GM21390 (cell line): ENCODE results near the gene GPR35.

Source experiments
- ATAC-seq: cut with Tn5 transposase; IDR thresholded peaks from one replicate; pipeline ENCODE4 v1.9.1; 2021; ENCODE audit not compliant: unreplicated experiment

The GPR35 gene

GRCh38 chr2:240637116-240637900 is 12.0 kb downstream of the GPR35 start:
- ATAC-seq, result no peak

GRCh38 chr2:240637901-240638345 is 12.6 kb downstream of the GPR35 start:
- ATAC-seq, result no peak

GRCh38 chr2:240638512-240639160 is 13.4 kb downstream of the GPR35 start:
- no peak for ATAC-seq

- ATAC-seq, result no peak
Observed at GRCh38 chr2:240639566-240639965, 14.3 kb downstream of the GPR35 start.

- no peak for ATAC-seq
Observed at GRCh38 chr2:240640939-240641338, 15.7 kb downstream of the GPR35 start.

GRCh38 chr2:240642061-240642805 is 17.0 kb downstream of the GPR35 start:
- ATAC-seq, result no peak

- no peak for ATAC-seq
Observed at GRCh38 chr2:240642806-240643092, 17.5 kb downstream of the GPR35 start.

GRCh38 chr2:240643093-240643810 is 18.0 kb downstream of the GPR35 start:
- no peak for ATAC-seq

- no peak for ATAC-seq
Observed at GRCh38 chr2:240643811-240644150, 18.5 kb downstream of the GPR35 start.

- no peak for ATAC-seq
Observed at GRCh38 chr2:240644171-240644651, 18.9 kb downstream of the GPR35 start.

GRCh38 chr2:240644859-240645301 is 19.6 kb downstream of the GPR35 start:
- no peak for ATAC-seq

GRCh38 chr2:240645346-240645745 is 20.1 kb downstream of the GPR35 start:
- no peak for ATAC-seq

- ATAC-seq, result no peak
Observed at GRCh38 chr2:240645801-240646175, 20.5 kb downstream of the GPR35 start.

GRCh38 chr2:240646176-240646899 is 21.1 kb downstream of the GPR35 start:
- no peak for ATAC-seq

- ATAC-seq, result no peak
Observed at GRCh38 chr2:240646900-240647502, 21.7 kb downstream of the GPR35 start.

GRCh38 chr2:240647503-240648154 is 22.3 kb downstream of the GPR35 start:
- ATAC-seq, result no peak

GRCh38 chr2:240648155-240648649 is 22.9 kb downstream of the GPR35 start:
- no peak for ATAC-seq

- no peak for ATAC-seq
Observed at GRCh38 chr2:240648650-240649275, 23.5 kb downstream of the GPR35 start.

- no peak for ATAC-seq
Observed at GRCh38 chr2:240649331-240649730, 24.1 kb downstream of the GPR35 start.
